CD14-positive monocyte (primary cell): ENCODE data around the gene RAPGEF6. TPM values are rescaled to one million over a fixed set of nuclear protein-coding genes. Genes with fewer than 3 reads are reported as not detected.
A peak's percentile ranks its signal among the peaks of the same experiment; 100 is the strongest.

ENCODE experiments used
- DNase-seq, 3 donors: peaks; one replicate each; pipeline ENCODE4 v3.0.0-alpha.2; 2011 to 2022
- H2AFZ ChIP-seq: 2 replicates; pipeline ENCODE4 v1.6.0; 2012; ENCODE audit warnings: mild to moderate bottlenecking, low read depth, low read length, inconsistent platforms; ENCODE audit not compliant: insufficient read depth, poor library complexity, severe bottlenecking
- H3K27ac ChIP-seq, 2 donors: 1 replicate in 1 of 2; 2 replicates in 1 of 2; pipeline ENCODE4 v1.5.1; 2012 to 2013; ENCODE audit warnings: low read length in 2 of 2, control low read depth in 1 of 2, inconsistent platforms in 1 of 2, low read depth in 1 of 2, mild to moderate bottlenecking in 1 of 2
- H3K27me3 ChIP-seq, 2 donors: one replicate each; pipeline versions ENCODE4 v1.6.0 to v1.6.1; 2011 to 2013; ENCODE audit warnings: low read length in 2 of 2; ENCODE audit not compliant: control insufficient read depth in 2 of 2, insufficient read depth in 2 of 2
- H3K36me3 ChIP-seq, 2 donors: replicated peaks in 1 of 2; 1 replicate in 1 of 2; 2 replicates in 1 of 2; pipeline versions ENCODE4 v1.5.1 to v1.6.1; 2012 to 2013; ENCODE audit warnings: low read length in 2 of 2, control low read depth in 1 of 2, inconsistent platforms in 1 of 2, mild to moderate bottlenecking in 1 of 2; ENCODE audit not compliant: insufficient read depth in 2 of 2, control insufficient read depth in 1 of 2
- H3K4me1 ChIP-seq, 2 donors: 1 replicate in 1 of 2; 2 replicates in 1 of 2; pipeline versions ENCODE4 v1.5.1 to v1.6.1; 2012 to 2013; ENCODE audit warnings: low read length in 2 of 2, control low read depth in 1 of 2, inconsistent platforms in 1 of 2, mild to moderate bottlenecking in 1 of 2, moderate library complexity in 1 of 2; ENCODE audit not compliant: insufficient read depth in 2 of 2, control insufficient read depth in 1 of 2
- H3K4me2 ChIP-seq: replicated peaks from 2 replicates; pipeline ENCODE3; 2012; ENCODE audit warnings: low read length, moderate library complexity, mild to moderate bottlenecking; ENCODE audit not compliant: poor library complexity, severe bottlenecking; ENCODE audit errors: extremely low read depth
- H3K4me3 ChIP-seq, 3 experiments: fragments of 200-600 bp in 1 of 3; sonication (generic) in 1 of 3; replicated peaks in 1 of 3; 1 replicate in 2 of 3; 2 replicates in 1 of 3; pipeline ENCODE4 v1.5.1; 2011 to 2013; ENCODE audit warnings: low read length in 3 of 3, mild to moderate bottlenecking in 3 of 3, control low read depth in 2 of 3, low read depth in 2 of 3, inconsistent platforms in 1 of 3, moderate library complexity in 1 of 3
- H3K79me2 ChIP-seq: 2 replicates; pipeline ENCODE4 v1.6.0; 2012; ENCODE audit warnings: mild to moderate bottlenecking, control low read depth, inconsistent platforms, low read length, moderate library complexity; ENCODE audit not compliant: insufficient read depth
- H3K9ac ChIP-seq: 2 replicates; pipeline ENCODE4 v1.6.0; 2017; ENCODE audit warnings: low read length, mild to moderate bottlenecking; ENCODE audit not compliant: insufficient read depth, poor library complexity, severe bottlenecking
- H3K9me3 ChIP-seq, 2 donors: replicated peaks in 1 of 2; 1 replicate in 1 of 2; 2 replicates in 1 of 2; pipeline versions ENCODE4 v1.5.1 to v1.6.1; 2012 to 2013; ENCODE audit warnings: low read length in 2 of 2, control low read depth in 1 of 2; ENCODE audit not compliant: control insufficient read depth in 1 of 2, insufficient read depth in 1 of 2
- H4K20me1 ChIP-seq: 2 replicates; pipeline ENCODE4 v1.6.0; 2012; ENCODE audit warnings: mild to moderate bottlenecking, low read length, control low read depth, moderate library complexity; ENCODE audit not compliant: insufficient read depth
- H3K27ac Mint-ChIP-seq, 7 donors: one replicate each; pipeline ENCODE4 v1.8.0; 2020; ENCODE audit warnings: mild to moderate bottlenecking in 7 of 7, mixed read lengths in 7 of 7, moderate library complexity in 6 of 7, inconsistent platforms in 2 of 7
- H3K27me3 Mint-ChIP-seq, 3 donors: one replicate each; pipeline ENCODE4 v1.8.0; 2021 to 2022; ENCODE audit warnings: low read depth in 3 of 3, mild to moderate bottlenecking in 3 of 3, mixed read lengths in 3 of 3, moderate library complexity in 3 of 3, inconsistent platforms in 1 of 3
- H3K36me3 Mint-ChIP-seq, 2 donors: one replicate each; pipeline ENCODE4 v1.8.0; 2020; ENCODE audit warnings: mixed read lengths in 2 of 2, inconsistent platforms in 1 of 2, mild to moderate bottlenecking in 1 of 2
- H3K4me1 Mint-ChIP-seq: one replicate; pipeline ENCODE4 v1.8.0; 2020; ENCODE audit warnings: mild to moderate bottlenecking, mixed read lengths
- H3K4me3 Mint-ChIP-seq, 2 donors: one replicate each; pipeline ENCODE4 v1.8.0; 2020; ENCODE audit warnings: mild to moderate bottlenecking in 2 of 2, mixed read lengths in 2 of 2, moderate library complexity in 1 of 2
- H3K9me3 Mint-ChIP-seq, 7 donors: one replicate each; pipeline ENCODE4 v1.8.0; 2020 to 2022; ENCODE audit warnings: mixed read lengths in 7 of 7, mild to moderate bottlenecking in 6 of 7, moderate library complexity in 6 of 7, inconsistent platforms in 2 of 7
- CTCF ChIP-seq: fragments of 200-600 bp; IDR thresholded peaks from one replicate; pipeline ENCODE4 v1.8.0; 2022; ENCODE audit warnings: antibody characterized with exemption, mild to moderate bottlenecking
- WGBS: methylation state at CpG from one replicate; pipeline ENCODE4 v1.1.5; 2013; ENCODE audit warnings: missing lambda C conversion rate; ENCODE audit not compliant: insufficient coverage; 5-methylcytosine and 5-hydroxymethylcytosine counted together
- intact Hi-C, 2 donors: fragments of 100-400 bp; cut with micrococcal nuclease; formaldehyde crosslinking; loops; one replicate each; pipeline versions ENCODE4 v1.15.0 to v1.15.1; 2023
- polyA plus RNA-seq, 3 donors: library from polyadenylated mRNA; depleted of rRNA in 1 of 3; unstranded in 2 of 3; stranded (reverse) in 1 of 3; fragments of 300-500 nt in 2 of 3; fragments of >200 nt in 1 of 3; fragmentation: Illumina TruSeq in 2 of 3; gene quantifications; 1 replicate in 2 of 3; 2 replicates in 1 of 3; pipeline ENCODE4 v1.2.3, GENCODE V29; 2012 to 2021

The RAPGEF6 gene
- polyA plus RNA-seq, 3 donors = 2.9 to 4.8 (median 4.8) TPM

- Histone ChIP-seq H4K20me1 (peaks cover 29% of the 10 kb centered on the region), H2AFZ (no peak overlapping the region), H3K36me3 (no peaks in the 10 kb centered on the region), H3K4me3 (no peak overlapping the region), H3K27ac (peak overlapping the region in 1 of 2 donors; percentile 9), H3K79me2 (peaks cover 98% of the 10 kb centered on the region), H3K9ac (no peak overlapping the region), H3K9me3 (no peaks in the 10 kb centered on the region), H3K27me3 (no peaks in the 10 kb centered on the region), H3K4me1 (peaks cover 10 to 23% of the 10 kb centered on the region in 2 donors), H3K4me2 (no peak overlapping the region)
- Mint-ChIP-seq H3K9me3 (no peaks in the 10 kb centered on the region), H3K27me3 (peaks cover 0 to 1% (median 0%) of the 10 kb centered on the region in 3 donors), H3K4me1 (peaks cover 11% of the 10 kb centered on the region), H3K27ac (peak overlapping the region in 1 of 7 donors; percentile 10), H3K4me3 (no peak overlapping the region), H3K36me3 (peaks cover 17% of the 10 kb centered on the region in 2 donors)
- no peak for TF ChIP-seq CTCF
- no peak for DNase-seq
- 100% methylated on average over 1 of the region's 1 CpG for WGBS
- intact Hi-C loops = no loop called here
These were observed 6.0 kb downstream of the RAPGEF6 start for GRCh38 chr5:131628990-131629389.

GRCh38 chr5:131627207-131627865, 7.7 kb downstream of the RAPGEF6 start:
- H3K4me1 Mint-ChIP-seq = peaks cover 7% of the 10 kb centered on the region
- peaks cover 0 to 7% of the 10 kb centered on the region in 2 donors for H3K4me1 ChIP-seq

More at GRCh38 chr5:131627207-131627865, 7.7 kb downstream of the RAPGEF6 start:
- no peak overlapping the region for H3K4me3 ChIP-seq
- peaks cover 44% of the 10 kb centered on the region for H4K20me1 ChIP-seq
- H3K27me3 Mint-ChIP-seq = peaks cover 0 to 4% (median 1%) of the 10 kb centered on the region in 3 donors
- H3K36me3 Mint-ChIP-seq = peaks cover 20 to 24% of the 10 kb centered on the region in 2 donors
- no peaks in the 10 kb centered on the region for H3K9me3 ChIP-seq
- WGBS = 100% methylated on average over 1 of the region's 4 CpGs
- H3K27ac Mint-ChIP-seq = no peak overlapping the region
- no peak overlapping the region for H3K4me2 ChIP-seq
- H3K9ac ChIP-seq = no peak overlapping the region
- DNase-seq = no peak
- H2AFZ ChIP-seq = no peak overlapping the region
- H3K4me3 Mint-ChIP-seq = no peak overlapping the region
- TF ChIP-seq CTCF = no peak
- intact Hi-C loops = no loop called here
- peaks cover 98% of the 10 kb centered on the region for H3K79me2 ChIP-seq
- H3K27ac ChIP-seq = no peak overlapping the region
- peaks cover 1 to 3% of the 10 kb centered on the region in 2 donors for H3K36me3 ChIP-seq
- no peaks in the 10 kb centered on the region for H3K27me3 ChIP-seq
- no peaks in the 10 kb centered on the region for H3K9me3 Mint-ChIP-seq
